ENCODE measurements around the gene CLCN5.
"Not testable (repeated sequence)": the region's sequence is repeated elsewhere in the genome, so short reads cannot be mapped to it uniquely, and the experiment has no call there.

Gene CLCN5

DNA sequence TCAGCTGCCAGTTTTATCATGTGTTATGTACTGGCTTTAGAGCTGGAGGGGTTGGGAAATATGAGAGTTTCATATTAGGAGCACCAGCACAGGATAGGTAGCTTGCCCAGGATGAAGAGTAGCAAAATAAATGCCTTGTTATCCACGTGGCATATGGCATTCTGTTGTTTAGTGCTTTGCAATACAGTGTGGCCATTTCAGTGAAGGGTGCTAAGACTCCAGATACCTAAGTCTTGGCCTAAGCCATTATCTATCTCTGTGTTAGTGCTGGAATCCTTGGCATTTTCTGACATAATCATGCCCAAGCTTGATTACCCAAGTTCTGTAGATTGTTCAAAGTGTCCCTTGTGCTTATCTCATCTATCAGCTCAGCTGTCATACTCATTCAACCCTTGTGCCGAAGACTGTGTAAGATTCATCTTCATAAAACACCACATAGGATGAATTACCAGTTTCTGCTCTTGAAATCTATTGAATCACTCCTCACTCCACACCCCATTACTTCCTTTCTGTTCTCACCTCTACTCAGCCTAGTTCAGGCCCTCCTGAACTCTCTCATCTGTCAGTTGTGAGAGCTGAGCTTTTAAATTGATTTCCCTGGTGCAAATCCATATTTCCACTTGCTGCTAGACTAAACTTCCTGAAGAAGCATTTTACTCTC, 73.5 kb downstream of the CLCN5 start:
- no peaks in the 10 kb centered on the region for H3K36me3 ChIP-seq (ENCODE audit: insufficient read depth, low read length)
- H3K9me3 ChIP-seq (ENCODE audit: control insufficient read depth, insufficient read depth, low read length), result no peaks in the 10 kb centered on the region
- no peak overlapping the region for H3K9ac ChIP-seq (ENCODE audit: low read depth, low read length)
- H3K4me1 ChIP-seq (ENCODE audit: insufficient read depth, low read length), result peaks cover 14% of the 10 kb centered on the region

DNA sequence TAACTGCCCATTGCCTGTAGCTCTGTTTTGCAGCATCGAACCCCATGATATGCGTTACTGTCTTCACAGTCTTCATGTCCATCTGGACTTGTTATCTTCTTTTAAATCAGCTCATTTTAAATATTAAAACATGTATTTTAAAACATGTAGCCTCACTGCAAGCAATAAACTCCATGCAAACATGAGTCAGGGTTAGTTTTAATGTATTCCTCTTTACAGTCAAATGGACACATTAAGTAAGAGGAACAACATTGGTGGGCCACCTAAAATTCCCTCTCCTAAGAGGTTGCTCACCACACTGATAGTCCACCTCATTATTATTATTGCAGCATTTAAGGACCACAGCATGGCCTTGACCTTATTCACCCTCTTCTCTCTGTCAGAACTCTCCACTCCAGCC, 74.1 kb downstream of the CLCN5 start:
- H3K36me3 ChIP-seq (ENCODE audit: insufficient read depth, low read length), result no peaks in the 10 kb centered on the region
- H3K4me1 ChIP-seq (ENCODE audit: insufficient read depth, low read length), result peaks cover 14% of the 10 kb centered on the region
- no peak overlapping the region for H3K9ac ChIP-seq (ENCODE audit: low read depth, low read length)
- no peaks in the 10 kb centered on the region for H3K9me3 ChIP-seq (ENCODE audit: control insufficient read depth, insufficient read depth, low read length)

DNA sequence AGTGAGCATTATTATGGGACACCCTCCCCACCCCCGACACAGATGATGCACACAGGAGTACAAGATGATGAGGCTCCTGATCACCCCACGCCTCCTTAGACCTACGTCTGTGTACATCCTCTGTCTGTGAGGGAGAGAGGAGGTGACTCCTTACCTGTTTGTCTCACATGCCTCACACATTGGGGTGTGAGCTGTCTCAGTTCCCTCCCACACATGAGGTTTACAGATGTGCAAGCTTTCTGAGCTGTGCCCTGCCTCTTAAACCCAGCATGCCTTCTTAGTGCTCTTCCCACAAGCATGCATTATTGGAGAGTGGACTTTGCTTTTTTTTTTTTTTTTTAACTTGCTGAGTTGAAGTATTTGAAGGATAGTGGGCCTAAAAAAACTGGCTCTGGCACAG, 76.7 kb downstream of the CLCN5 start:
- no peaks in the 10 kb centered on the region for H3K9me3 ChIP-seq (ENCODE audit: control insufficient read depth, insufficient read depth, low read length)
- H3K4me1 ChIP-seq (ENCODE audit: insufficient read depth, low read length), result peaks cover 14% of the 10 kb centered on the region
- no peaks in the 10 kb centered on the region for H3K36me3 ChIP-seq (ENCODE audit: insufficient read depth, low read length)
- H3K9ac ChIP-seq (ENCODE audit: low read depth, low read length), result no peak overlapping the region

DNA sequence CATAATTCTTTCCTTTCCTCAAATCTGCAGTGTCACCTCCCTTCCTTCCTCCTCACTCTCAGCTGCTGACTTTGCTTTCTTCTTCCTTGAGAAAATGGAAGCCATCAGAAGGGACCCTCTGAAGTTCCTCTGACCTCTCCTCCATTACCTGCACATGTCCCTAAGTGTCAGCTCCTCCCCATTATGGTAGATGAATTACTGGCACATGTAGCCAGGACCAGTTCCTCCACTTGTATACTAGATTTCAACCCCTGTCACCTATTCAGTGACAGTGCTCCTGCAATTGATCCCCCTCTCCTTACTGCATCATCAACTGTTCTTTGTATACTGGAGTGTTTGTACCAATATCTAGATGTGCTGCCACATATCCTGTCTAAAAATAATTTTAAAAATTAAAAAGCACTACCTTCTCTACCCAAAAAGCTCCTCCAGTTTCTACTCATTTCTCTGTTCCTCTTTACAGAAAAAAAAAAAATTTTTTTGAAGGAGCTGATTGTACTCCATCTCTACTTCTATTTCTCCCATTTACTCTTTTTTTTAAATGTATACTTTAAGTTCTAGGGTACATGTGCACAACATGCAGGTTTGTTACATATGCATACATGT, 78.6 kb downstream of the CLCN5 start:
- Histone ChIP-seq H3K36me3 (ENCODE audit: insufficient read depth, low read length) (no peaks in the 10 kb centered on the region), H3K9me3 (ENCODE audit: control insufficient read depth, insufficient read depth, low read length) (no peaks in the 10 kb centered on the region), H3K9ac (ENCODE audit: low read depth, low read length) (no peak overlapping the region), H3K4me1 (ENCODE audit: insufficient read depth, low read length) (0 out of 2 replicates have a peak, but pooled peaks cover 1% of the 10 kb centered on the region)

DNA sequence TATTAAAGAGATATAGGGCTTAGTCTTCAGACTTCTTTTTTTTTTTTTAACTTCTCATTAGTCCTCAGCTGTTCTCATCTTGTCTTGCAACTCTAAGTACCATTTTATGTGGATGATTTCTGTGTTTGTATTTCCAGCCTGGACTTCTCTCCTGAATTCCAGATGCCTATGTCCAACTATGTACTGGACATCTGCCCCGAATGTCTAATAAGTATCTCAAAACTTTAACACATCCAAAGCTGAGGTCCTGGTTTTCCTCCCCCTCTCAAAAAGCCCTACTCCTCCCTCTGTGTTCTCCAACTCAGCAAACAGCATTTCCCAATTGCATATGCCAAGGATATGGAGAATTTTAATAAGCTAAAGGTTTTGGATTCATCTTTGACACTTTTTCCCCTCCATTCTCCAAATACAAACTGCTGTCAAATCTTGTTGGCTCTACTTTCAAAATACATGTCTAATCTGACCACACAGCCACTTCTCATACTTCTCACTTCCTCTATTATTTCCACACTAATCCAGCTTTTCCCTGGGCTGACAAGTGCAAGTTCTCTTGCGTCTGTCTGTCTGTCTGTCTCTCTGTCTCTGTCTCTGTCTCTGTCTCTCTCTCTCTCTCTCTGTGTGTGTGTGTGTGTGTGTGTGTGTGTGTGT, 79.8 kb downstream of the CLCN5 start:
- Histone ChIP-seq H3K9ac (ENCODE audit: low read depth, low read length) (no peak overlapping the region), H3K4me1 (ENCODE audit: insufficient read depth, low read length) (no peaks in the 10 kb centered on the region), H3K9me3 (ENCODE audit: control insufficient read depth, insufficient read depth, low read length) (no peaks in the 10 kb centered on the region), H3K36me3 (ENCODE audit: insufficient read depth, low read length) (no peaks in the 10 kb centered on the region)

DNA sequence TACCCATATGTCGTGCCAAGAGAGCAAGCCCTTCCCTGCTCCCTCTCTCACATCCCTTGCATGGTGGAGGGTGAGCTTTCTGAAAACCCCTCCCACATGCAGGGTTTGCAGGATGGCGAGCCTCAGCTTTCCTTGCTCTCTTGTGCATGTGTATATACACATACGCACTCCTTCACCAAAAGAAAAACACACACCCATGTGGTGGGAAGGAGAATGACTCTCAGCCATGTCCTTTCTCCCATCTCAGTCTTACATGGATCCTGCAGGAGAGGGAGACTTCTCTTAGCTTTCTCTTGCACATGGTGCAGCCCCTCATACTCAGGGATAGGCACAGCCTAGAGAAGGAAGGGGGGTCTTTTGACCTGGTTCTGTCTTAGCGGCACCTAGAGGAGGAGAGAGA, 81.1 kb downstream of the CLCN5 start:
- Histone ChIP-seq H3K9me3 (ENCODE audit: control insufficient read depth, insufficient read depth, low read length) (no peaks in the 10 kb centered on the region), H3K9ac (ENCODE audit: low read depth, low read length) (no peak overlapping the region), H3K4me1 (ENCODE audit: insufficient read depth, low read length) (no peaks in the 10 kb centered on the region), H3K36me3 (ENCODE audit: insufficient read depth, low read length) (no peaks in the 10 kb centered on the region)

DNA sequence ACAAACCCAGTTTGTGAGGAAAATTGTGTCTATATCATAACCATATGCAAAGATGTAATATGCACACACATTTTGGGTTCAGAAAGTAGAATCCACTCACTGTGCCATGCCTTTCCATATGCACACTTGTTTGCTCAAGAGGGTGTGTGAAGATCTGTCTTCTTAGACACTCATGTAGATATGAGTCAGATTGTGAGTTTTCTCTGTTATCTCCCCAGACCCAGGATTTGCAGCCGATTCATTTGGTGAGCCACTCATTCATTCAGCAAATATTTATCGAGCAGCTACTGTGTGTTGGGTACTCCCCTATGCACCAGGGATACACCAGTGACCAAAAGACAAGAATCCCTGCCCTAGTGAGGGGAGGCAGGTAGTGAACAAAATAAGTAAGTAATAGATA, 81.5 kb downstream of the CLCN5 start:
- Histone ChIP-seq H3K9me3 (ENCODE audit: control insufficient read depth, insufficient read depth, low read length) (no peaks in the 10 kb centered on the region), H3K4me1 (ENCODE audit: insufficient read depth, low read length) (no peaks in the 10 kb centered on the region), H3K36me3 (ENCODE audit: insufficient read depth, low read length) (no peaks in the 10 kb centered on the region), H3K9ac (ENCODE audit: low read depth, low read length) (no peak overlapping the region)

DNA sequence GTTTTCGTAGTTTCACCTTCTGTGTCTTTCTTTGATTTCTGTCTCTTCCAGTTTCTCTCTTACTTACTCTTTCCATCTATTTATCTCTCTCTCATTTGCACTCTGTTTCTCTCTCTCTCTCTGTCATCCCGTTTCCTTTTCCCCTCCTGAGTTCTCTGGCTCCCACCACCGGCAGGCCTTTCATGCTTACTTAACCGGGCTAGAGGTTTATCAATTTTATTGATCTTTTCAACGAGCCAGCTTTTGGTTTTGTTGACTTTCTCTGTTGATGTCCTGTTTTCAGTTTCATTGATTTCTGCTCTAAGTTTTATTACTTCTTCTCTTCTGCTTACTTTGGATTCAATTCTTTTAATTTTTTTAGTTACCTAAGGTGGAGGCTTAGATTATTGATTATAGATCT, 103.2 kb downstream of the CLCN5 start:
- H3K9me3 ChIP-seq (ENCODE audit: control insufficient read depth, insufficient read depth, low read length); H3K36me3 ChIP-seq (ENCODE audit: insufficient read depth, low read length): not testable (repeated sequence)

DNA sequence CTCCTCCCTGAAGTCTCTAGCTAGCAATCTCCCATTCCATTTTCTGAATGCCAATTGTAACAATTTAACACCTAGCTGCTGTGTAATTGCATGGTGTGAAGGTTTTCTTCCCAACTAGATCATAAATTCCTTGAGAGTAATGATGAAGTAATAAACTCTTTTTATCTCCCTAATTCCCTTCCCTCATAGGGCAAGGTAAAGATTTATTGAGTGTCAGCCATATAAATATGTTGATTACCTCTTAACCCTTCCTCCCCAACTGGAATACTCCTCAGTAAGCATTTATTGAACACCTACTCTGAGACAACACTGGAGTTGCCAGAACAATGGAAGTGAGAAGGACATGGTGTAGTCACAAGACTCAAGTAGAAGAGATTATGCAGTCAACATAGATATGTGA, 112.7 kb downstream of the CLCN5 start:
- Histone ChIP-seq H3K9me3 (ENCODE audit: control insufficient read depth, insufficient read depth, low read length) (no peaks in the 10 kb centered on the region), H3K9ac (ENCODE audit: low read depth, low read length) (no peak overlapping the region), H3K36me3 (ENCODE audit: insufficient read depth, low read length) (no peaks in the 10 kb centered on the region), H3K4me1 (ENCODE audit: insufficient read depth, low read length) (no peaks in the 10 kb centered on the region)

More for the DNA sequence above, 103.2 kb downstream of the CLCN5 start:
- H3K9ac ChIP-seq (ENCODE audit: low read depth, low read length), result peak overlapping the region; percentile 44; the same call in 1 of the 2 replicates
- not testable (repeated sequence) for H3K4me1 ChIP-seq (ENCODE audit: insufficient read depth, low read length)

DNA sequence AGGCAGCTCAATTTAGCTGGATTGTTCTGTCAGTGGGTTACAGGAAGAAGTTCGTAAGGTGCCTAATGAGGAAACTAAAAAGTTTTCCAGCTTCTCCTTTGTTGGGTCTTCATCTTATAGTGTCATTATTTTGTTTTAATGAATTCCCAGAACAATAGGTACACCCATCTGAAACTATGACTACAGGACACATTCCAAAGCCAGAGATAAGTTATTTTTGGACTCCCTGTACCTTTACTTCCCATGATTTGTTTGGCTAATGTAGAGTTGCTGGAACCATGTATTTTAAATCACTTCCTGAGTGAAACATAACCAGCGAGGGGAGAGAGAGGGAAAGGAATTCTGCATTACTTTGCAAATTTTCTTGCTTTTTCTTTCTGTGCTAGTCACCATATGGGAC, 114.0 kb downstream of the CLCN5 start:
- no peaks in the 10 kb centered on the region for H3K9me3 ChIP-seq (ENCODE audit: control insufficient read depth, insufficient read depth, low read length)
- H3K9ac ChIP-seq (ENCODE audit: low read depth, low read length), result no peak overlapping the region
- no peaks in the 10 kb centered on the region for H3K4me1 ChIP-seq (ENCODE audit: insufficient read depth, low read length)

DNA sequence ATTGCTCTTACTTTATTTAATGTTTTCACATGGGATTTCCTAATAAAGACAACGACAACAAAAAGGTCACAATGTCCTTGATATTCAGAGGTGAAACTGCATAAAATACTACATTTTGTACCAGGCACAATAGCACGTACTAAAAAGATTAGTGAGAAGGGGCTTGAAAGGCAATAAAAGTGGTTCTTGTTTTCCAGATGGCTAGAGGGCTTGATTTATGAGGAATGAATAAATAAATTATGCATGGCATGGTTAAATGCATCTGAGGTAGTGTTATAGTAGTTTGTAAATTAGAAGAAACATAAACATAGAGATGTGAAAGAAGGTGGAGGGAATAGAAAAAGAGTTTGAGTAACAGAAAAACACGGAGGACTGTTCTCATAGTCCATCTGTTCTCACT, 123.4 kb downstream of the CLCN5 start:
- H3K4me1 ChIP-seq (ENCODE audit: insufficient read depth, low read length), result no peaks in the 10 kb centered on the region
- no peak overlapping the region for H3K9ac ChIP-seq (ENCODE audit: low read depth, low read length)
- no peaks in the 10 kb centered on the region; the same call in 1 of the 2 replicates for H3K9me3 ChIP-seq (ENCODE audit: control insufficient read depth, insufficient read depth, low read length)
- 0 out of 2 replicates have a peak, but pooled peaks cover 2% of the 10 kb centered on the region for H3K36me3 ChIP-seq (ENCODE audit: insufficient read depth, low read length)

More for the DNA sequence above, 114.0 kb downstream of the CLCN5 start:
- no peaks in the 10 kb centered on the region for H3K36me3 ChIP-seq (ENCODE audit: insufficient read depth, low read length)

DNA sequence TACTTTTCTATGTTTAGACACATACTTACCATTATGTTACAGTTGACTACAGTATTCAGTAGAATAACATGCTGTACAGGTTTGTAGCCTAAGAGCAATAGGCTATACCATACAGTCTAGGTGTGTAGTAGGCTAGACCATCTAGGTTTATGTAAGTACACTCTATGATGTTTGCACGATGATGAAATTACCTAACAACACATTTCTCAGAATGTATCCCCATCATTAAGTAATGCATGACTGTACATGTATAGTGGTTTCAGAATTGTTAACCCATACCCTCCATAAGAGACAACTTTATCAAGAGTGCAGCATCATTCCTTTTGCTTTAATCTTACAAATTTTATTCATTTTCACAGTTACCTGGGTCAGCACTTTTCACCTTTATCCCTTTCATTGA, 126.8 kb downstream of the CLCN5 start:
- H3K9me3 ChIP-seq (ENCODE audit: control insufficient read depth, insufficient read depth, low read length), result no peaks in the 10 kb centered on the region
- H3K9ac ChIP-seq (ENCODE audit: low read depth, low read length), result no peak overlapping the region
- peaks cover 6% of the 10 kb centered on the region for H3K4me1 ChIP-seq (ENCODE audit: insufficient read depth, low read length)
- 0 out of 2 replicates have a peak, but pooled peaks cover 2% of the 10 kb centered on the region for H3K36me3 ChIP-seq (ENCODE audit: insufficient read depth, low read length)

DNA sequence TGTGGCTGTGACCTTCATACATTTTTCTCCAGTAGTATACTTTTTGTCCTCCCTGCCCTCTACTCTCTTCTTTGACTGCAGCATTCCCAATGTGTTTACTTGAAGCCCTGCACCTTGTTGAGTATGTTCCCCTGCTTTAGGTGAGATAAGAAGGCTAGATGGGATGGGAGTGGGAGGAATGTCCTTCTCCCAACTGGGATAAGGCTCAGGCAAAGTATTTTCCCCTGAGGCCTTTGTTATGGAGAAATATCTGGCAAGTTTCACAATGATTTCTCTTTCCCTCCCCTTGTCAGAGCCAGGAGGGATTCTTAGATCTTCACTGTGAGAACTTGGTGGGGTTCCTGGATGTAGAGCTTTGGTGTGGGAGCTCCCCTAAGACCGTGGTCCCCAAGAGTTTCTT, 131.8 kb downstream of the CLCN5 start:
- H3K9ac ChIP-seq (ENCODE audit: low read depth, low read length), result no peak overlapping the region
- H3K36me3 ChIP-seq (ENCODE audit: insufficient read depth, low read length), result no peaks in the 10 kb centered on the region
- no peaks in the 10 kb centered on the region for H3K9me3 ChIP-seq (ENCODE audit: control insufficient read depth, insufficient read depth, low read length)
- peaks cover 10% of the 10 kb centered on the region for H3K4me1 ChIP-seq (ENCODE audit: insufficient read depth, low read length)

DNA sequence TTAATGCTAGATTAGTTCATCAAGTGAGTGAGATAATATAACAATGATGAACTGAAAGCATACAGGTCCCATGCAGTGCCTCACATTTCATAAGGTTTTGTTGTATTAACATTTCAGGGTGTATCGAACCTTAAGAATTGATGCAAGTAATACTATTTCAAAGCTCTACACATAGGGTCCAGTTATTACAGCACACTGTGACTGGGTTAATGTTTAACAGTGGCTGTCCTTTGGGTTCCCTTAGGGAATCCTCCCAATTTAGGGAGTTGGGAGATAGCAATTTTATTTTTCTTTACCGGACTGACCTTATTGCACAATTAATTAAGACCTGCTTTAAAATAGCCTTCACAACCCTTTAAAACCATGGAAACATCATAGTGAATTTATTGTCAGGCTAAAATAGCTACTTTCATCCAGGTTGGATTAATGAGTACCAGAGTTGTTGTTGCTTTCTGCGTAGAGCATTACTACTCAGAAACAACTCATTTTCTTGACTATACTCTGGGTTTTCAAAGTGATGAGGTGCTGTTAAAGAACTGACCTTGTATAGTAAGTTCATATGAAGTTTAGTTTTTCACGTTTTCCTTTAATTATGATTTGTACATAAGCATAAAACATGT, 144.0 kb downstream of the CLCN5 start:
- no peaks in the 10 kb centered on the region; the same call in 1 of the 2 replicates for H3K36me3 ChIP-seq (ENCODE audit: insufficient read depth, low read length)
- H3K9me3 ChIP-seq (ENCODE audit: control insufficient read depth, insufficient read depth, low read length), result no peaks in the 10 kb centered on the region

More for the DNA sequence above, 144.0 kb downstream of the CLCN5 start:
- peaks cover 16% of the 10 kb centered on the region; the same call in 1 of the 2 replicates for H3K4me1 ChIP-seq (ENCODE audit: insufficient read depth, low read length)
- no peak overlapping the region for H3K9ac ChIP-seq (ENCODE audit: low read depth, low read length)
